Measurements from ENCODE around the gene CAMSAP1.

CAMSAP1 gene

GRCh38 chr9:135891027-135891631, 16.2 kb downstream of the CAMSAP1 start:
- no peak for DNase-seq (ENCODE audit: low read depth)
- H3K4me3 ChIP-seq (ENCODE audit: low read depth, low read length), result no peak overlapping the region
- TF ChIP-seq CTCF (IDR thresholded peaks at IDR 0.05; ENCODE audit: insufficient read depth, low read depth, low read length, missing control alignments), result no peak

- no peak for TF ChIP-seq CTCF (IDR thresholded peaks at IDR 0.05; ENCODE audit: insufficient read depth, low read depth, low read length, missing control alignments)
- H3K4me3 ChIP-seq (ENCODE audit: low read depth, low read length), result no peak overlapping the region
- no peak for DNase-seq (ENCODE audit: low read depth)
These were observed 16.9 kb downstream of the CAMSAP1 start for GRCh38 chr9:135890190-135891026.

GRCh38 chr9:135889564-135890189, 17.7 kb downstream of the CAMSAP1 start:
- no peak for DNase-seq (ENCODE audit: low read depth)
- no peak overlapping the region for H3K4me3 ChIP-seq (ENCODE audit: low read depth, low read length)
- TF ChIP-seq CTCF (IDR thresholded peaks at IDR 0.05; ENCODE audit: insufficient read depth, low read depth, low read length, missing control alignments), result no peak

- no peak for TF ChIP-seq CTCF (IDR thresholded peaks at IDR 0.05; ENCODE audit: insufficient read depth, low read depth, low read length, missing control alignments)
- no peak for DNase-seq (ENCODE audit: low read depth)
- H3K4me3 ChIP-seq (ENCODE audit: low read depth, low read length), result no peak overlapping the region
These were observed 18.5 kb downstream of the CAMSAP1 start for GRCh38 chr9:135888766-135889394.

- DNase-seq (ENCODE audit: low read depth), result no peak
- no peak for TF ChIP-seq CTCF (IDR thresholded peaks at IDR 0.05; ENCODE audit: insufficient read depth, low read depth, low read length, missing control alignments)
- H3K4me3 ChIP-seq (ENCODE audit: low read depth, low read length), result no peak overlapping the region
These were observed 19.1 kb downstream of the CAMSAP1 start for GRCh38 chr9:135888126-135888765.

- DNase-seq (ENCODE audit: low read depth), result peak; percentile 24
- H3K4me3 ChIP-seq (ENCODE audit: low read depth, low read length), result no peak overlapping the region
- TF ChIP-seq CTCF (IDR thresholded peaks at IDR 0.05; ENCODE audit: insufficient read depth, low read depth, low read length, missing control alignments), result no peak
These were observed 19.7 kb downstream of the CAMSAP1 start for GRCh38 chr9:135887585-135888050.
